Skin of body (tissue), 2 donors: ENCODE data around the gene FAM120B. TPM values are rescaled to one million over a fixed set of nuclear protein-coding genes. Genes with fewer than 3 reads are reported as not detected.

Experiments
- DNase-seq: peaks from one replicate; lab custom pipeline; 2025; lab: John Stamatoyannopoulos, UW
- total RNA-seq: library from RNA; depleted of rRNA; stranded (reverse); fragments of >200 nt; gene quantifications from one replicate; pipeline ENCODE4 v1.2.3, GENCODE V29; 2014

FAM120B gene
- total RNA-seq, 1 donor from 2014 or later: 19.2 TPM

DNA sequence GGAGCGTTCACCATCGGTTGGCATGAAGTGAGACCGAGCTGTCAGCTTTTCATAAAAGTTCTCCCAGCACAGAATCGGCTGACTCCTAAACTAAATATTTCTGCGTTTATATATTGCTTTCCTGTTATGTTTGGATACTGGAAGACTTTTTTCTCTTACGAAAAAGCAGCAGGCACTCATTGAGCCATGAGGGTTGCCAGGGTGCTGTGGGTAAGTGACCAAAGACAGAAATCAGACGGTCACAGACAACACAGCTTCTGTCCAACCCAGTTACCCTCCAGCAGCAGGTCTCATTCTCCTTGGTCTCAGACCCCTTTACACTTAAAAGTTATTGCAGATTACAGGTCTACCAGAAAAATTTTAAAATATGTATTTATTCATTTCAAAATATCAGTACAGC lies 113.7 kb downstream of the FAM120B start:
- no peak for DNase-seq

DNA sequence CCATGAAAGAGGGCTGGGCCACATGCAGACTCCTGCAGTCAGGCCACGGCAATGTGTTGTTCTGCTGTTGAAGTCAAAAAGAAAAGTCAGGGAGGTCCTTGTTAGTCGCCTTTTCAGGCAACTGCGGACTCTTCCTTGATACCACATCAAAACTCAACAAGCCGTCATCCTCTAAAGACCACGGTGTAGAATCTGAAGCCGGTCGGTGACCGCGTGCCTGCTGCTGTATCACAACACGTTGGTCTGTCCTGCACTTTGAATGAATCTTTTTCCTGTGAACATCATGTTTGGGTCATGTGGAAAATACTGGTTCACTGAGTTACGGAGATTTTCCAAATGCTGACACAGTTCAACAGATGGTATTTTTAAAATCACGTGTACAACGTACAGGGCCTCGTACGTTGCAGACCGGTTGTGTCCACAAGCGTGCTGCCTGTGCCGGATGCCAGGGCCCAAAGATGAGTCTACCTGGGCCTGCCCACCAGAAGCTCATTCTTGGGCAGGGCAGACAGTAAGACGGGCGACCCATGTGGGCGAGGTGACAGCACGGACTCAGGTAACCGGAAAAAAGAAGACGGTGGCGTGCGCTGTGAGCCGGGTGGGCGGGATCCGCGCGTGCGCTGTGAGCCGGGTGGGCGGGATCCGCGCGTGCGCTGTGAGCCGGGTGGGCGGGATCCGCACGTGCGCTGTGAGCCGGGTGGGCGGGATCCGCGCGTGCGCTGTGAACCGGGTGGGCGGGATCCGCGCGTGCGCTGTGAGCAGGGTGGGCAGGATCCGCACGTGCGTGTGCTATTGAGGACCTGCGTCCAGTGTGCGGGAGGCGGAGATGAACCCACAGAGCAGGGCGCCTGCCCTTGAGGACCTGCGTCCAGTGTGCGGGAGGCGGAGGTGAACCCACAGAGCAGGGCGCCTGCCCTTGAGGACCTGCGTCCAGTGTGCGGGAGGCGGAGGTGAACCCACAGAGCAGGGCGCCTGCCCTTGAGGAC lies 114.5 kb downstream of the FAM120B start:
- DNase-seq: no peak

DNA sequence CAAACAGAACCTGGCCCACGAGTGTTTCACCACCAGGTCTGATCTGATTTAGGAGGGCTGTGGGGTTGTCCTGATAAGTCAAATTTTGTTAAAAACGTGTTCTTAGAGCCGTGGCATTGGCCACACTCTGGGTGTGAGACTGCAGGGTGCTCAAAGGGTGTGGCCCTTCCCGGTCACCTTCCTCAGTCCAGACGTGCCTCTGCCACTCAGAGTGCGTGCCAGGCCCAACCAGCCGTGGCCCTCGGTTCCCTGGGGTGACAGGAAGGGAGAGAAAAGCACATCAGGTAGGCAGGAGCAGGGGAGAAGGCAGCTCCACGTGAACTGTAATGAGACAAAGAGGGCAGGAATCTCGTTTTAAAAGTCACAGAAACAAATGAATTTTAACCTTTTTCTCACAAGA lies 115.4 kb downstream of the FAM120B start:
- DNase-seq: no peak

GRCh38 chr6:170423030-170423429 lies 116.5 kb downstream of the FAM120B start:
- DNase-seq: no peak

GRCh38 chr6:170423814-170424603 lies 117.5 kb downstream of the FAM120B start:
- DNase-seq: no peak

DNA sequence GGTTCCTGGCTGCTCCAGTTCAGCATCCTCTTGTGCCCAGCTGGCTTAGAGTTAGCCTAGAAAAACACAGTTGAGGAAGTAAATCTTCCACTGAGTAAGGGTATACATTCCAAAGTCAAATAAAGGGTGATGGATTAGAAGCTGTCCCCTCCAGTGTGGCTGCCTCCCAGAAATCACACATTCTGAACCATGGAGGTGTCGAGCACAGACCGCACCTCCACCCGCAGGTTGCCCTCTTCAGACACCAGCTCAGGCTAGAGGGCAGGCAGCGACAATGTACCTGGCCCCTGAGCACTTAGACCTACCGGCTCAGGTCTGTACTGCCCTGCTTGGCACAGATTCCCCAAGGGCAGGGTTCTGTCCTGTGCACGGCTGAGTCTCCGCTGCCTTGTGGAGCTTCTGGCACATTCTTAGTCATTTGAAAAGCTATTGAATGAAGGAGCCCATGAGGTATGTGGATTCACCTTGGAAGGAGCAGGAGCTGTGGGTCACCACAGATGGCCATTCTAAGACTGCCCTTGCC lies 118.1 kb downstream of the FAM120B start:
- DNase-seq: no peak

- DNase-seq: no peak
Measured at GRCh38 chr6:170429450-170429849, 122.9 kb downstream of the FAM120B start.

DNA sequence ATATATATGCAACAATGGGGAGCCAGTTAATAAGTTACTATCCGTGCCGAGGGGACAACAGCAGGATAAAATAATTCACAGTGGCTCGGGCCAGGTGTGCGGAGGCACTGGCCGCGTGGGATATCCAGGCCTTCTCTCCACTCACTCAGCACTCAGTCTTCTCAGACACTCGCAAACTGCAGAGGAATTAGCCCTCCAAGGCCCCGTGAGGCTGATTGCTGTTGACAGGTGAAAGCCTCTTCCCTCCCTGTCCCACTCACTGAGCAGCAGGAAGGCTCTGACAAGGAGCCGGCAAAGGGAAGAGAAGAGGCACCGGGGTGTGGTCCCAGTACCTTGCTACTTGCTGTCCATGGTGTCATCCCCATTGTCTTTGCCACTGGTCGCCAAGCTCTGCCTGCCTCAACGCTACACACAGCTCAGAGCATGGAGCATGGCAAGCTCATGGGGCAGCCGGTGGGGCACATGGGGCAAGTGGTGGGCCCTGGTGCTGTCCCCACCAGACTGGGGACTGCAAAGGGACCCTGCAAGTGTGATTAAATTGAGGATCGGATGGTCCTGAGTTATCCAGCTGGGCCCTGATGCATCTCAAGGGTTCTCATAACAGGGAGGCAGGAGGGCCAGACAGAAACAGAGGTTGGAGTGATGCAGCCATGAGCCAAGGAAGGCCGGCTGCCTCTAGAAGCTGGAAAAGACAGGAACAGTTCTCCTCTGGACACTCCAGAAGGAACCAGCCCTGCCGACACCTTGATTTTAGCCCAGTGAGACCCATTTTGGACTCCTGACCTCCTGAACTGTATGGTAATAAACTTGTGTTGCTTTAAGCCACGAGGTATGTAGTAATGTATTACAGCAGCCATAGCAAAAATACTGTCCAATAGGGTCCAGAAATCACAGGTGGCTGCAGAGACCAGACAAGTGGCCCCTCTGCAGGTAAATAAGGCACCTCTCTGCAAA lies 126.9 kb downstream of the FAM120B start:
- DNase-seq: no peak

- no peak for DNase-seq
Measured at GRCh38 chr6:170434117-170434820, 127.7 kb downstream of the FAM120B start.

GRCh38 chr6:170434821-170435155 lies 128.2 kb downstream of the FAM120B start:
- DNase-seq: no peak

- DNase-seq: no peak
Measured at GRCh38 chr6:170435766-170436165, 129.2 kb downstream of the FAM120B start.

DNA sequence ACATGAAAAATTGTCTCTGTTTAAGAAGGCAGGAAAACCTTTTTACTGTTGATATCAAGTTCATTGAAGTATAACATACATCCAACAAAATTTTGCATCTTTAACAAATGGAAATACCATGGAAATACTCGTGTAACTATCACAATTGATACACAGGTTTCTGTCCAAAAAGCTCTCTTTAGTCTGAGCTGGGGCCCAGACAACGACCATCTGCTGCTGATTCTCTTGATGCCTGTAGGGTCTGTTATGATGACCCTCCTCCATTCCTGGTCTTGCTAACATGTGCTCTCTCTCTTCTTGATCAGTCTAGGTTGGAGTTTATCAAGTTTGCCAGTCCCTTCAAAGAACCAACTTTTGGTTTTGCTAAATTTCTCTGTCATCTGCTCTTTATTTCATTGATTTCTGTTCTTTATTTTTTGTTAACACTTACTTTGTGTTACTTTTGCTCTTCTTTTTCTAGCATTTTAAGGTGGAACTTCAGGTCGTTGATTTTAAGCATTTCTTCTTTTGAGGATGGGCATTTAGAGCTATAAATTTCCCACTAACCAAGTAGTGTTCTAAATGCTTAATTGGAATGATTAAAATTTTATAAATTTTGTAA lies 129.8 kb downstream of the FAM120B start:
- no peak for DNase-seq

GRCh38 chr6:170437719-170438401 lies 131.3 kb downstream of the FAM120B start:
- no peak for DNase-seq

GRCh38 chr6:170438402-170438753 lies 131.8 kb downstream of the FAM120B start:
- peak; percentile 83 for DNase-seq

- DNase-seq: no peak
Measured at GRCh38 chr6:170438861-170439260, 132.3 kb downstream of the FAM120B start.

GRCh38 chr6:170439366-170440361 lies 133.1 kb downstream of the FAM120B start:
- no peak for DNase-seq

GRCh38 chr6:170440437-170440836 lies 133.9 kb downstream of the FAM120B start:
- no peak for DNase-seq

DNA sequence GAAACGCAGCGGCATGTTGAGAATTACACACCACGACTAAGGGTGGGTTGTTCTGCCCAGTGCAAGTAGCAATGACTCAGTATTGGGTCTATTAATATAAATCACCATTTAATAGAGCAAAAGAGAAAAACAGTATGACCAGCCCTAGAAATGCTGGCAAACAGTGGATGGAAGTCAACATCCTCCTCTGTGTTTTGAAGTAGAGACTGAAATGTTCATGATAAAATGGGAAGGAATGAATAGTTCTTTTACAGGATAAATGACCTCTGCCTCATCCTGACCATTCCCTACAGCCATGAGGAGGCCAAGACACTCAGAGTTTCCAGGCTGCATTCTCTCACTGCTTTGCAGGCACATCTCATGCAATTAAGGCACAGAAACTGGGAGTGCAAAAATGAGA lies 134.8 kb downstream of the FAM120B start:
- no peak for DNase-seq
